PC-3 (cell line): ENCODE data around the gene C2orf78. TPM values are rescaled to one million over a fixed set of nuclear protein-coding genes. Genes with fewer than 3 reads are reported as not detected.

Experiments
- ATAC-seq: fragments of 200-7000 bp; cut with Tn5 transposase; 2 replicates; pipeline ENCODE4 v1.9.1; 2020; ENCODE audit warnings: mild to moderate bottlenecking, moderate library complexity
- BruUV-seq: library from RNA; stranded (reverse); fragments of 400-500 nt; replicated peaks from 2 replicates; lab custom pipeline; 2021; lab: Mats Ljungman, UMichigan
- CTCF ChIA-PET: fragments of 300-600 bp; sonication (Branson Sonifier 250); formaldehyde crosslinking; loops from one replicate; lab custom pipeline; 2022; ENCODE audit warnings: antibody characterized with exemption; lab: Charles Lee
- POLR2A ChIA-PET: fragments of 300-600 bp; sonication (Branson Sonifier 250); formaldehyde crosslinking; loops from one replicate; lab custom pipeline; 2022; ENCODE audit warnings: antibody characterized with exemption; ENCODE audit not compliant: unreplicated experiment; lab: Charles Lee
- DNase-seq: peaks from one replicate; pipeline ENCODE4 v3.0.0-alpha.2; 2015
- H2AFZ ChIP-seq: fragments of 300-600 bp; sonication (generic); 2 replicates; pipeline ENCODE4 v1.6.0; 2016; ENCODE audit warnings: antibody characterized with exemption, low read length
- H3F3A ChIP-seq: fragments of 300-600 bp; sonication (generic); one replicate; pipeline ENCODE4 v1.6.0; 2017; ENCODE audit warnings: antibody characterized with exemption, low read length, control low read depth, mild to moderate bottlenecking; ENCODE audit not compliant: unreplicated experiment
- H3K27ac ChIP-seq: fragments of 300-600 bp; sonication (generic); 2 replicates; pipeline ENCODE4 v1.5.1; 2016; ENCODE audit warnings: mild to moderate bottlenecking, low read length
- H3K27me3 ChIP-seq: fragments of 300-600 bp; sonication (generic); 2 replicates; pipeline ENCODE4 v1.6.1; 2016; ENCODE audit warnings: low read length, mixed read lengths
- H3K36me3 ChIP-seq: fragments of 300-600 bp; sonication (generic); 2 replicates; pipeline ENCODE4 v1.6.1; 2016; ENCODE audit warnings: low read depth, mixed run types, low read length, mixed read lengths
- H3K4me1 ChIP-seq: fragments of 300-600 bp; sonication (generic); 2 replicates; pipeline ENCODE4 v1.5.1; 2016; ENCODE audit warnings: low read length; ENCODE audit not compliant: insufficient read depth
- H3K4me2 ChIP-seq: fragments of 300-600 bp; sonication (generic); 2 replicates; pipeline ENCODE4 v1.6.0; 2016; ENCODE audit warnings: low read length
- H3K4me3 ChIP-seq: fragments of 300-600 bp; sonication (generic); 2 replicates; pipeline ENCODE4 v1.5.1; 2016; ENCODE audit warnings: mild to moderate bottlenecking, low read length, mixed read lengths
- H3K79me2 ChIP-seq: fragments of 300-600 bp; sonication (generic); 2 replicates; pipeline ENCODE4 v1.6.1; 2017; ENCODE audit warnings: low read length, mixed read lengths
- H3K9ac ChIP-seq: fragments of 300-600 bp; sonication (generic); 2 replicates; pipeline ENCODE4 v1.6.0; 2016; ENCODE audit warnings: mild to moderate bottlenecking, low read length
- H3K9me2 ChIP-seq: fragments of 300-600 bp; sonication (generic); replicated peaks from 2 replicates; pipeline ENCODE4 v1.6.1; 2016; ENCODE audit warnings: mixed run types, low read length, mixed read lengths
- H3K9me3 ChIP-seq: fragments of 300-600 bp; sonication (generic); 2 replicates; pipeline ENCODE4 v1.6.1; 2016; ENCODE audit warnings: low read length, mixed read lengths
- H4K20me1 ChIP-seq: fragments of 300-600 bp; sonication (generic); 2 replicates; pipeline ENCODE4 v1.6.1; 2016; ENCODE audit warnings: low read length, mixed read lengths
- EZH2 ChIP-seq: fragments of 300-600 bp; sonication (generic); IDR thresholded peaks from one replicate; pipeline ENCODE4 v1.6.1; 2017; ENCODE audit warnings: antibody characterized with exemption, mild to moderate bottlenecking, low read length; ENCODE audit not compliant: unreplicated experiment
- EZH2phosphoT487 ChIP-seq: fragments of 300-600 bp; sonication (generic); IDR thresholded peaks from 2 replicates; pipeline ENCODE4 v1.6.1; 2018; ENCODE audit warnings: mild to moderate bottlenecking, antibody characterized with exemption, low read length, borderline replicate concordance
- intact Hi-C: fragments of 100-400 bp; cut with micrococcal nuclease; formaldehyde crosslinking; loops from 2 replicates; pipeline ENCODE4 v1.9.0; 2023
- total RNA-seq: library from RNA; depleted of rRNA; stranded (reverse); fragments of >200 nt; gene quantifications from 2 replicates; pipeline ENCODE4 v1.2.3, GENCODE V29; 2014
- TF ChIP-seq, protein P1 (sequence below): fragments of 300-600 bp; sonication (generic); conservative IDR thresholded peaks from 2 replicates; pipeline ENCODE4 v1.5.1; 2017; ENCODE audit warnings: antibody characterized with exemption, low read depth, mild to moderate bottlenecking, low read length

The C2orf78 gene
- total RNA-seq, 1 experiment from 2014 or later: not detected

DNA sequence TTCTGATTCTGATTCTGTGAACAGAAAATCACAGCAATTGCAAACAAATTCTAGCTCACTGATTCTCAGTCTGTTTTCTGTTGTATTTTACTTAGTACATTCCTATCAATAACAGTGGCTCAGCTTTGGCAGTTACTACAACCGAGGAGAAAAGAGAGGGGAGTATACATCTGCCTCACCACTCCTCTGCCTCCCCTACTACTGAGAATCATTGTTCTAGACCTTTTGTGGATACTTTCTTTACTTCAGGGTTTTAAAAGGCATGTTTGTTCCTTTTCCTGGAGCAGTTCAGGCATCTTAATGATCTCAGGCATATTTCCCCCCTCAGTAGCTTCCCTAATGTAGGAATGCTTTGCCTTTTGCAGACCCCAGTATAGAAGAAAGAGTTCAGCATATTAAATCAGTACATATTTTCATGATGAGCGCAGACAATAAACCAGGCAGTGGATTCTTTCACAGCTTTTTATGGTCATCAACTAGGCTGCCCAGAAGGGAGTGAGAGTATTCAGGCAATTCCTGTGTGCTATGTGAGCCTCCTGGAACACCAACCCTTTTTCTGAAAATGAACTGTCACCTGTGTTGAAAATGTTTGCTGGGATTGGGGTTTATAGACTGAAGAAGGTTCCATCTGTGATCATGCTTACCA lies 55.0 kb downstream of the C2orf78 start:
- Histone ChIP-seq H3K4me1 (peaks cover 16% of the 10 kb centered on the region), H3K27ac (no peak overlapping the region), H3K9me3 (no peaks in the 10 kb centered on the region), H3K9me2 (no peaks in the 10 kb centered on the region), H3K9ac (no peak overlapping the region), H3K79me2 (no peaks in the 10 kb centered on the region), H3K36me3 (0 out of 2 replicates have a peak, but pooled peaks cover 8% of the 10 kb centered on the region), H3K4me2 (no peak overlapping the region), H2AFZ (no peak overlapping the region), H3K27me3 (no peaks in the 10 kb centered on the region), H3K4me3 (no peak overlapping the region), H4K20me1 (no peaks in the 10 kb centered on the region), H3F3A (no peaks in the 10 kb centered on the region)
- CTCF ChIA-PET: interaction anchor here (1.0 to 1.5 kb wide), 2 partner anchors 10 to 12 kb away, joined by 3 to 6 read pairs; partner anchors contain the start of gene STAMBP
- peak; percentile 65 for ATAC-seq
- BruUV-seq: no TSS peak
- intact Hi-C loops: no loop called here
- POLR2A ChIA-PET: interaction anchor here (0.5 kb wide), 1 partner anchor 276 kb away, joined by 5 read pairs; no protein-coding TSS in a partner anchor
- DNase-seq: peak; percentile 17
- TF ChIP-seq, protein P1, sequence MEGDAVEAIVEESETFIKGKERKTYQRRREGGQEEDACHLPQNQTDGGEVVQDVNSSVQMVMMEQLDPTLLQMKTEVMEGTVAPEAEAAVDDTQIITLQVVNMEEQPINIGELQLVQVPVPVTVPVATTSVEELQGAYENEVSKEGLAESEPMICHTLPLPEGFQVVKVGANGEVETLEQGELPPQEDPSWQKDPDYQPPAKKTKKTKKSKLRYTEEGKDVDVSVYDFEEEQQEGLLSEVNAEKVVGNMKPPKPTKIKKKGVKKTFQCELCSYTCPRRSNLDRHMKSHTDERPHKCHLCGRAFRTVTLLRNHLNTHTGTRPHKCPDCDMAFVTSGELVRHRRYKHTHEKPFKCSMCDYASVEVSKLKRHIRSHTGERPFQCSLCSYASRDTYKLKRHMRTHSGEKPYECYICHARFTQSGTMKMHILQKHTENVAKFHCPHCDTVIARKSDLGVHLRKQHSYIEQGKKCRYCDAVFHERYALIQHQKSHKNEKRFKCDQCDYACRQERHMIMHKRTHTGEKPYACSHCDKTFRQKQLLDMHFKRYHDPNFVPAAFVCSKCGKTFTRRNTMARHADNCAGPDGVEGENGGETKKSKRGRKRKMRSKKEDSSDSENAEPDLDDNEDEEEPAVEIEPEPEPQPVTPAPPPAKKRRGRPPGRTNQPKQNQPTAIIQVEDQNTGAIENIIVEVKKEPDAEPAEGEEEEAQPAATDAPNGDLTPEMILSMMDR: no peak
- no peak for TF ChIP-seq EZH2phosphoT487
- TF ChIP-seq EZH2: no peak

DNA sequence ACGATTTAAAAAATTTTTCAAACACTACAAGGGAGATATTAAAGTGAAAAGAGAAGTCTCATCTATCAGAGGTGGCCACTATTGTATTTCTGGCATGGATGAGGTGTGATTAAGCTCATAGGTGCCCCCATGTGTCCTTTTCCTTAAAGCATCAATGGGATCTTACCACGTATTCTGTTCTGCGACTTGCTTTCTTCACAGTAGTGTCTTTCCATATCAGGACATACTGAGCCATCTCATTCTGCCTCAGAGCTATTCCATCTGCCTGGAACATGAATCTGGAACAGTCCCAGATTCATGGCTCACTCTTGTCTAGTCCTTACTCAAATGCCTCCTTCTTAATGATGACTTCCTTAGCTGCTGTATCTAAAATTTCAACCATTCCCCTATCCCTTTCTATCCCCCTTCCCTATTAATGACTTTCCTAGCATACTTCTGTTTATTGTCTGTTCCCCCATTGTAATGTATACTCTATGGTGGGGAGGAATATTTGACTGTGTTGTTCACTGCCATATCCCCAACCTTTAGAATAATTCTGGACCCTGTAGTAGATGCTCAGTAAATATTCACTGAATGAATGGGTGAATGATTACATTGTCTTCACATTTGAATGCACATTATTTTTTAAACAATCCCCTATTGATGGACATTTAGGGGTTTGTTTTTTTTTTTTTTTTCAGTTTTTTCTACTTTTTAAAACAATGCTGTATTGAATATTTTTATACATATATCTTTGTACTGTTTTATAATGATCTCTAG lies 55.8 kb downstream of the C2orf78 start:
- Histone ChIP-seq H3K9ac (no peak overlapping the region), H3K27me3 (no peaks in the 10 kb centered on the region), H3K4me3 (no peak overlapping the region), H3K9me3 (no peaks in the 10 kb centered on the region), H3K4me2 (no peak overlapping the region), H3K79me2 (no peaks in the 10 kb centered on the region), H4K20me1 (no peaks in the 10 kb centered on the region), H3F3A (no peaks in the 10 kb centered on the region), H3K27ac (no peak overlapping the region), H2AFZ (no peak overlapping the region), H3K9me2 (no peaks in the 10 kb centered on the region), H3K36me3 (peaks cover 8% of the 10 kb centered on the region; the same call in 1 of the 2 replicates), H3K4me1 (peaks cover 16% of the 10 kb centered on the region)
- no peak for ATAC-seq
- TF ChIP-seq, protein P1: peak; percentile 34; the same call in 1 of the 2 replicates
- TF ChIP-seq EZH2: no peak
- TF ChIP-seq EZH2phosphoT487: no peak
- BruUV-seq: no TSS peak
- DNase-seq: no peak
- CTCF ChIA-PET: interaction anchor here (0.5 to 1.5 kb wide), 3 partner anchors 11 to 257 kb away, joined by 3 to 9 read pairs (median 6); partner anchors contain the start of gene STAMBP
- POLR2A ChIA-PET: no interaction called here
- intact Hi-C loops: no loop called here
